ENCODE measurements around the gene BTBD19.

BTBD19 gene

GRCh38 chr1:44862829-44863401 is 54.6 kb downstream of the BTBD19 start:
- DNase-seq = no peak

Measured in activated gamma-delta T cell treated with Interleukin-2 at 50 U/mL for 16 hours (primary cell).